GM19351 (cell line): ENCODE data around the gene TJAP1.
"Not testable (repeated sequence)": the region's sequence is repeated elsewhere in the genome, so short reads cannot be mapped to it uniquely, and the experiment has no call there.

Experiments
- ATAC-seq: cut with Tn5 transposase; IDR thresholded peaks from one replicate; pipeline ENCODE4 v1.9.1; 2021; ENCODE audit warnings: mild to moderate bottlenecking, moderate library complexity; ENCODE audit not compliant: unreplicated experiment

TJAP1 gene

DNA sequence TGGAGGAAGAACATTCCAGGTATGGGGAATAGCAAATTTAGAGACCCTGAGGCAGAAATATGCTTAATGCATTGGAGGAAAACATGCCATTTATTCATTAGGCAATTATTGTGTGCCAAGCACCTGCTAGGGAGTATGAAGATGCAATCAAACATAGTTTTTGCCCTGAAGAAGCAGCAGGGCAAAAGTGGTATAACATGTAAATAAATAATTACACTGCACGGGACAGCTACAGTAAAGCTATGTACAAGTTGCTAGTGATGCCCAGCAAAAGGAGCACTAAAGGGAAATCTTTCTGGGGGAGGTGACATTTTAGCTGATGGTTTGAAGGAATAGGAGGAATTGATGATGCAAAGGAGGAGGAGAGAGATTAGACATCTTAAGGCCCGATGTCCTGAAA is 624 bp upstream of the TJAP1 start:
- no peak for ATAC-seq

- ATAC-seq, result no peak
Observed at GRCh38 chr6:43478008-43478372, 620 bp downstream of the TJAP1 start.

DNA sequence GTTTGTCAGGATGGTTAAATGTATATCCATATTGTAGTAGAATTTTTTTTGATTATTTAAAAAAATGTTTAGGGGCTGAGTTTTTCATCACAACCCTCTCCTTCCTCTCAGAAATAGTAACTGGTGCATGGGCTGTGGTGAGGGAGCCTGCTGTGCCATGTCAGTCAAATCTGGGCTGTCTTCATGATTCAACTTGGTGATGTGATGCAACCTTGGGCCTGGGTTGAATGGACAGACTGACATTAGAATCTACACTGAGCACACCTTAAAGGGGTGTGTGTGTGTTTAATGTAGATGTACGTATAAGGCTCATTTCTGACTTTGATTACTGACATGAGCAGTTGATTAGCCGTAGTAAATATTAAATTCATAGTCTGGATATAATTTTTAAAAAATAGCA is 3.7 kb downstream of the TJAP1 start:
- no peak for ATAC-seq

- ATAC-seq, result no peak
Observed at GRCh38 chr6:43481591-43482236, 4.3 kb downstream of the TJAP1 start.

DNA sequence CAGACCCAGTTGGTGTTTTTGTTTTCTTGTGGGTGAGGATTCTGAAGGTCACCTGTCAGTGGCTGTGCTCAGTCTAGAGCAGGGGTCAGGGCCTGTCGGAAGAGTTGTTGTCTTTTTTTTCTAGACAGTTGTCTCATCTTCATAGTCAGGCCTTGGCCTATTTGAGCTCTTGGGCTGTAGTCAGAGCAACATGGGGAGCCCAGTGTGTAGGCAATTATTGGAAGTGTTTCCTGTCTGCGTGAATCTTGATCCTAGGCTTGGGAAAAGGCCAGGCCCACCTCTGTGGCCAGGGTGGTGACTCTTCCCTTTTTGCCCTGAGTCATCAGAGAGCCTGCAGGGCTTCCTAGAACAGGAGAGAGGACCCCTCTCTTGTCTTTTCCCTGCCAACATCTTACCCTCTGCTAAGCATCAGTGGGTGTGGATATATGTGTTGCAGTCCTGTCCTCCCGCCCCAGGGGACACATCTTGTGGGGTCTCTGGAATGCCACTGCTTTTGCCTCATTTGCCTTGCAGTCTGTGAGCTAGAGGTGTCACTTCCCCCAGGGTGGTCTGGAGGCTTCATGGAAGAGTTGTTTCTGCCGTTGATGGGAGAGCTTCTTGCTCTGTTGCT is 11.4 kb downstream of the TJAP1 start:
- ATAC-seq, result no peak

DNA sequence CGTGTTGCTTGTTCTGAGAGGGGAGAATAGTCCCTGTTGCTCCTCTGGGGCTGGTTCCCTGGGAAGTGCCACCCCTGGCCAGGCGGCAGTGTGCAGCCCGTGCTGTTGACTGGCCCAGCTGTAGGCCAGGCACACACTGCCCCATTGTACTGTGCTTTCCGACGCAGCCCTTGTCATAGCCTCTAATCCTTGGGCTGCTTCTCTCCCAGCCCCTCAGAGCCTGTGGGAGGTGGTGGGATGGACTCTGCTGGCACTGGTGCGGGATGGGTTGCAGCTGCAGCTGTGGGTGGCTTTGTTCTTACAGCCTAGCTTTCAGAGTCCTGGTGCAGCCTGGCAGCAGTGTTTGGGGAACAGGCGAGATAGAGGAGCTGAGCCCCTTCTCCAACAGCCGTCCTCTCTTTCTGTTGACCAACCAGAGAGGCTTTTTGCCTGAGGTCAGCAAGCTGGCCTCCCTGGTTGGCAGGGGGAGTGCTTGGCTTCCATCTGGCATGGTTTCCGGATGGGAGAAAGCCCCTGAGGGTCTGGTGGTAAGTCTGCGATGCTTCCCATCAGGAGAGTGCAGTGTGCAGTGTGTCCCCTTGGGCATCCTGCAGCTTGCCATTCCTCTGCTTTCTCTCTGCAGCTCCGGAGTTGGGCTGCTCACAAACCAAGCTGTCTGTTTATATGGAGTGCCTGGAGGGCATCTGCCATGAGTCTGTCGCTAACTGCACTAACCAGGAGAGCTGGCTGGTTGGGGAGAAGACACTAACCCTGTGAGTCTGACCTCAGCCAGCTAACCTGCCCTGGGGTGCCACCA is 12.1 kb downstream of the TJAP1 start:
- no peak for ATAC-seq

DNA sequence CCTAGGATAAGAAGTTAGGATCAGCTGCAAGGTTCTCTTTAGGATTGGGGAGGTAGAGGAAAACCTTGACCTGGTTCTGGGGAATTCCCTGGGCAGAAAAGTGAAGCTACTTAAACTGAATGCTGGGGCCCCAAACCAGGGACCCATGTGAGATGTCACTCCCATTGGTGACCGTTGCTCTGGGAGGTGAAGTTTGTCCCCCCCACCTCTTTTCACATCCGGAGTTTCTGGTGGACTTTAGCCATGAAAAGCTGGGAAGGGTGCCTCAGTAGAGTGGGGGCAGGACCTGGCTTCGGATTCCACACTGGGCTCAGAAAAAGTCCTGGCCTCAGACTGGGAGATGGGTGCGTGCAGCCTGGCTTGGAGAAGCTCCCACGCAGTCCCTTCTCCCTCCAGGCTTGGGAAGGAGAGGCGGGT is 13.2 kb downstream of the TJAP1 start:
- ATAC-seq, result no peak

DNA sequence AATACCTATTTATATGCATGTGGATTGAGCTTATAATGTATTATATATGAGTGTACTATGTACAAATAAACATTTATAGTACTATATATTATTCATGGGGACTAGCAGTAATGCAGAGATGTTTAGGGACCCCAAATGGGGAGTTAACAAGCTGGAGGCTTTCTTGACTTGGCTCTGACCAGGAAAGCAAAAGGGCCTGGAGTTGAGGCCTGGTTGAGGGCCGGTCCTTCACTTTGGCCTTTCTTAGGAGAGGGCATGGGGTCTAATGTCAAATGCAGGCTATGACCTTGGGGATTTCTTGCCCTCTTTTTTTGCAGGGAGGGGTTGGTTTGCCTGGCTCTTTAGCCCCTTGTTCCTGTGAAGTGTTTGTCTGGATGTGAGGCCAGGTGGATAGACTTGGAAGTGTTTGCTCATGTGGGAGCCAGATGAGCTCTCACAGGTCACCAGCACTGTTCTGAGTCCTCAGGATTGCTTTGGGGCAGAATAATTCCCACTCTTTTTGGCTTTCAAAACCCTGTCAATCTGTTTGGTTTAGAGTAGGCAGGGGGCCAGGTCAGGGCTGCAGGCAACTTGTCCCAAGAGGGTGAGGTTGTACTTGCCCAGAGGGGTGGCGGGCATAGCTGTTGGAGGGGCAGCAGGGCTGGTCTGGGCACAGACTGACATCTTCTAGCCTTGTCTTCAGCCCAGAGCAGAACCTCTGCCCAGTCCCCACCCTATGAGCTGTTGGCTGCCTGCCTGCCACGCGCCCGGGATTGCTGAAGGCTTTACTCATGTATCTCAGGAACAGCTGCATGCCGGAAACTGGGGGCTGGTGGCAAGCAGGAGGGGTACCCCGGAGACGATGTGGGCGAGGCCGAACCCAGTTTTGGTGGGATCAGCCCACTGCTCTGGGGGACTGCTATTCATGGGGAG is 14.6 kb downstream of the TJAP1 start:
- no peak for ATAC-seq

DNA sequence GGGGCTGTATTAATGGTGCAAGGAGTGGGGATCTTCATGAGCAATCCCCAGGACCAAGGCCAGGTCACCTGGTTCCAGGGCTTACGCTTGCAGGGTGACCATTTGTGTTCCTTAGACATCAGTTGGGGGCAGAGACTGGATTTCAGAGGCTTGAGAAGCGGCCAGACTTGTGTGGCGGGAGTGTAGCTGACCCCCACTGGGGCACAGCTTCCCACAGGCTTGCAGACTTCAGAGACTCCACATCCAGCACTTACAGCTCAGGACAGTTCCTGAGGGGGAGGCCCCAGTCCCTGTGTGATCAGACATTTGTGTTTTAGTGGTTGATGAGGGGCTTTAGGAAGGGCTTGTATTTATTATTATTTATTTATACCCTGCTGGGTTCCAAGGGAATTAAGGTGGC is 15.3 kb downstream of the TJAP1 start:
- ATAC-seq, result no peak

DNA sequence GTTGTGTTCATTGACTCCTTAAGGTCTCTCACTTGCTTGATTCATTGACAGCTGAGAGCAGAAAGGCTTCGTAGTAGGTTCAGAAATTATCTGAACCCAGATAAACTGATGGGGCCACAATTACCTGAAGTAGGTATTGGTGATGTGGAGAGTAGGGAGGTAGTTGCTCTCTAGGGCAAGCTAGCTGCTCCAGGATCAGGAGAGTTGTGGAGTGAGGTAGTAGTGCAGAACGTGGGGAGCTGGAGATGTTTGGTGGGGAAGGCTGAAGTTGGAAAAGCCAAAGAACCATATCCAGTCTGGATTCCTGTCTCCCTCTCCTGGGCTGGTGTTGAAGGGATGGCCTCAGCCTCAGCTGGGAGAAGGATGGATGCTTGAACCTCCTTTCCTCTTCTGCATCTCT is 15.9 kb downstream of the TJAP1 start:
- no peak for ATAC-seq

DNA sequence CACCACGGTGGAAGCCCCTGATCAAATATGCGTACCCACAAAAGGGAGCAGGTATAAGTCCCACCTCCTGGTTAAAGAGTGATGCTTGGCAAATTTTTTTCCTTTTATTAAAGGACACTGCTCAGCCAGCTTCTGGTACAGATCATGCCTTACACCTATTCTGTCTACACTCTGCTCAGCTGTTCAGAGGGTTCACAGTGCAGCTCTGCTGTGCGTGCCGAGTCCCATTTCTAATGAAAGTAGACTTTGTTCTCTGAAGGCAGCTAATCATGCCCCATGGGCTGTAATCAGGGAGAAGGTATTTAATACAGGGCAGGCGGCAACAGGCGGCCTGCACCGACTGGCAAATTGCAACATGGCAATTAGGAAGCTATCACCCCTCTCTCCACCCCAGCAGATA is 16.5 kb downstream of the TJAP1 start:
- ATAC-seq, result no peak

GRCh38 chr6:43494321-43494720 is 17.0 kb downstream of the TJAP1 start:
- no peak for ATAC-seq

DNA sequence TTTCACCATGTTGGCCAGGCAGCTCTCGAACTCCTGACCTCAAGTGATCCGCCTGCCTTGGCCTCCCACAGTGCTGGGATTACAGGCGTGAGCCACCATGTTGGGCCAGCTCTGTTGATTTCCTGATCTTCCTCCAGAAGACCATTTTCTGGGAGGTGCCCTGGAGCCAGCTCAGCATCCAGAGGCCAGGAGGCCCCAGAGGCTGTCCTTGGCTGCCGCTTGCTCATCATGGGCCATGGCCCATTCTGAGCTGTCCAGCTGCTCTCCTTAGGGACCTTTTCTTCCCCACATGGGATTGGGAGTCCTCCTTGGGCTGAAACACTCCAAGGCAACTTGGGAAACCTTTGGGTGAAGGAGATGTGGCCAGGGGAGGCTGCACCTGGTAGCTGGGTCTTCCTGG is 17.4 kb downstream of the TJAP1 start:
- ATAC-seq, result no peak

GRCh38 chr6:43495409-43495941 is 18.1 kb downstream of the TJAP1 start:
- no peak for ATAC-seq

GRCh38 chr6:43496370-43497128 is 19.2 kb downstream of the TJAP1 start:
- ATAC-seq, result no peak

DNA sequence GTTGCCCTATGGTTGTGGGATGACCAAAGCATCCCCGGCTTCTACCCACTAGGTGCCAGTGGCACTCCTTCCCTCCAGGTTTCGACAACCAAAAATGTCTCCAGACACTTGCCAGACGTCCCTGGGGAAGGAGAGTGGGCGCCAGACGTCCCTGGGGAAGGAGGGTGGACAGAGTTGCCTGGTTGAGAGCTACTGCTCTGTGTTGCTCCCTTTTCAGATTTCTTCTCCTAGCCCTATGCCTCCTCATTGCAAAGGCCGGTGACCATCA is 19.7 kb downstream of the TJAP1 start:
- ATAC-seq, result no peak

DNA sequence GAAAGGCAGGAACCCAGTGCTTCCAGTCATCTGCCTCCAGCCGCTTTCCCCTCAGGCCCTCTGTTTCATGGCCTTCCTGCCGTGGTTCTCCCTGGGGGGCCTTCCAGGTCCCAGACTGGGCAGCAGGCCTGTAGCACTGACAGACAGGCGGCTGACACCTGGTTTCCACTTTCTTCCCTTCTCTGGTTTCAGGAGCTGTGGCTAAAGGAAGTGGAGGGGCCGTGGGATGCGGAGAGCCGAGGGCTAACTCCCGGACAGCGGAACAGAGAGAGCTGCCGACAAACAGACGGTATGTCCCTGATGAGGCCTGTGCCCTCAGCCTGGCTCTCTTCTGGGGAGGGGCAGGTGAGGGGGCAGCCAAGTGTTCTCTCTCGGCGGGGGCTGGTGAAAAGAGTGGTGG is 20.3 kb downstream of the TJAP1 start:
- no peak for ATAC-seq

DNA sequence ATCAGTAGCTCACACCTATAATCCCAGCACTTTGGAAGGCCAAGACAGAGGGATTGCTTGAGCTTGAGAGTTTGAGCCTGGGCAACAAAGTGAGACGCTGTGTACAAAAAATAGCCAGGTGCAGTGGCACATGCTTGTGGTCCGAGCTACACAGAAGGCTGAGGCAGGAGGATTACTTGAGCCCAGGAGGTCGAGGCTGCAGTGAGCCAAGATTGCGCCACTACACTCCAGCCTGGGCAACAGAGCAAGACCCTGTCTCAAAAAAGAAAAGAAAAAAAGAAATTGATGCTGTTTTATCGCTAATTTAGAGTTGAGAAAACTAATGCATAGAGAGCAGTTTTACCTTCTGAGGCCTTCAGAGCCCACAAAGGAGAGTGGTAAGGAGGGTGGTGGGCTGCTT is 20.9 kb downstream of the TJAP1 start:
- ATAC-seq, result not testable (repeated sequence)

DNA sequence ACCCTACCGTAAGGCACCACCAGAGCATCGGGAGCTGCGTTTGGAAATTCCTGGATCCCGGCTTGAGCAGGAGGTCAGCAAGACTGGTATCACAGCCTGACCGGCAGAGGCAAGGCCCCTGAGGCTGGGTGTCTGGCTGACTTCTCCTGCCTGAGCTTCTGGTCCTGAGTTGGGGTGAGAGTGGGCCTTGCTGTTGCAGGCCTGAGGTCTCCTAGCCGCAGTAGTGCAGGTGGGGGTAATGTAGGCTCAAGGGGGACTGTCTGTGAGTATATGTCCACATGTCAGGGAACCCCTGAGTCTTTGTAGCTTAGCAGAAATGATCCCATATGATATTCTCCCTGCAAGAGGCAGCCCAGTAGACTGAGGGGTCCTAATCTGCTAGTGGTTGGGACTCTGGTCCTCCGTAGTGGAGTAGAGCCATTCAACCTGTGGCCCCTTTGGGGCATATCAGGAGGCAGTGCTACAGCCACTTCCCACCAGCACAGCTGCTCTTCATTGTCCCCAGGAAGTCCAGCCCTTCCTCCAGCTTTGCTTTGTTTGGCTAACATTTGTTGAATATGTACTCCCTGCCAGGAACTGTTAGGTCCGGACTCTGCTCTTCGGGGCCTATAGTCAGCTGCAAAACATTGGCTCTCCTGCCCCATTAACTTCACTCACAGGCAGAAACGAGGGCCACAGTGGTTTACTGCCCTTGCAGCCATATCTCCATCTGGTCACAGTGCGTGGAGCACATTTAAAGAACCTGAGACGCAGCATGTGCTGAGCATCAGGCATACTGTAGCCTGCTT is 21.9 kb downstream of the TJAP1 start:
- no peak for ATAC-seq

DNA sequence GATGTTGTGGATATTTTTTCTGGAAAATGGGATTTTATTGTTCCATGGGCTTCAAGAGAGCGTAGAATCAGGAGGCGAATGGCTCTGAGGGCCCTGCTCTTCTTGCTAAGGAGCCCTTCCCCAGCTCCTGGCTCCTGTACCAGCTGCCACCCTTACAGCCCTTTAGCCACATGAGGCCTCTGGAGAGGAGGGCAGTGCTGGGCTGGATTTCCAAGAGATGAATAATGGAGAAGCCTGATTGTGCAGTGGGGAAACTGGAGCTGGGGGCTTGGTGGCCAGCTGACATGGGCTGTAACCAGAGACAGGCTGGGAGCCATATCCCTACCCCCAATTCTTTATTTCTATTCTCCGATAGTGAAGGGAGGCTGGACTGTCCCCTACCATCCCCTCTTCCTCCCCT is 23.6 kb downstream of the TJAP1 start:
- no peak for ATAC-seq
